Activated naive CD8-positive, alpha-beta T cell treated with anti-CD3 and anti-CD28 coated beads, Interleukin-2, amount 10 ng/mL, durations not matched to agents 7 days and 5 days (primary cell): ENCODE measurements around the gene EPN2. TPM values are rescaled to one million over a fixed set of nuclear protein-coding genes. Genes with fewer than 3 reads are reported as not detected.
"Not testable (repeated sequence)": the region's sequence is repeated elsewhere in the genome, so short reads cannot be mapped to it uniquely, and the experiment has no call there.

Experiments used
- ATAC-seq: fragments of 150-1000 bp; cut with Tn5 transposase; one replicate; pipeline ENCODE4 v1.10.0; 2021; ENCODE audit warnings: low read depth, moderate library complexity
- POLR2A ChIA-PET: fragments of 350-600 bp; sonication (Branson Sonifier 250); formaldehyde crosslinking; loops from one replicate; lab custom pipeline; 2021; ENCODE audit warnings: antibody characterized with exemption; lab: Charles Lee
- DNase-seq: peaks from one replicate; pipeline ENCODE4 v3.0.0; 2021
- H3K27ac Mint-ChIP-seq: one replicate; pipeline ENCODE4 v1.8.0; 2022; ENCODE audit warnings: mild to moderate bottlenecking, mixed read lengths
- H3K27me3 Mint-ChIP-seq: one replicate; pipeline ENCODE4 v1.8.0; 2022; ENCODE audit warnings: mild to moderate bottlenecking, moderate library complexity, mixed read lengths
- H3K36me3 Mint-ChIP-seq: one replicate; pipeline ENCODE4 v1.8.0; 2021; ENCODE audit warnings: mild to moderate bottlenecking, mixed read lengths
- H3K4me1 Mint-ChIP-seq: one replicate; pipeline ENCODE4 v1.8.0; 2021; ENCODE audit warnings: mixed read lengths
- H3K4me3 Mint-ChIP-seq: one replicate; pipeline ENCODE4 v1.8.0; 2022; ENCODE audit warnings: mild to moderate bottlenecking, moderate library complexity, mixed read lengths
- H3K9me3 Mint-ChIP-seq: one replicate; pipeline ENCODE4 v1.8.0; 2021; ENCODE audit warnings: mixed read lengths
- total RNA-seq, 2 experiments: library from RNA; stranded (reverse); gene quantifications; one replicate each; pipeline ENCODE4 v1.2.3, GENCODE V29; 2021

The EPN2 gene
- total RNA-seq, 2 experiments from 2014 or later: 7.1 to 7.5 TPM

- no peak for DNase-seq
- Mint-ChIP-seq H3K36me3 (no peaks in the 10 kb centered on the region), H3K27ac (no peak overlapping the region), H3K9me3 (no peaks in the 10 kb centered on the region), H3K4me1 (no peaks in the 10 kb centered on the region), H3K27me3 (peaks cover 22% of the 10 kb centered on the region), H3K4me3 (no peak overlapping the region)
- POLR2A ChIA-PET: no interaction called here
- no peak for ATAC-seq
Observed at GRCh38 chr17:19265755-19266154, 28.6 kb downstream of the EPN2 start.

GRCh38 chr17:19268611-19269010 lies 31.4 kb downstream of the EPN2 start:
- no peaks in the 10 kb centered on the region for H3K9me3 Mint-ChIP-seq

GRCh38 chr17:19269106-19269505 lies 31.9 kb downstream of the EPN2 start:
- H3K27me3 Mint-ChIP-seq: peaks cover 21% of the 10 kb centered on the region
- no peaks in the 10 kb centered on the region for H3K9me3 Mint-ChIP-seq
- H3K4me3 Mint-ChIP-seq: no peak overlapping the region
- H3K36me3 Mint-ChIP-seq: no peaks in the 10 kb centered on the region
- no peak overlapping the region for H3K27ac Mint-ChIP-seq
- DNase-seq: no peak
- no peaks in the 10 kb centered on the region for H3K4me1 Mint-ChIP-seq
- ATAC-seq: no peak
- POLR2A ChIA-PET: no interaction called here

More at GRCh38 chr17:19268611-19269010, 31.4 kb downstream of the EPN2 start:
- ATAC-seq (no peak), DNase-seq (no peak)
- Mint-ChIP-seq H3K27me3 (peaks cover 21% of the 10 kb centered on the region), H3K36me3 (no peaks in the 10 kb centered on the region), H3K4me1 (no peaks in the 10 kb centered on the region), H3K27ac (no peak overlapping the region), H3K4me3 (no peak overlapping the region)
- POLR2A ChIA-PET: no interaction called here

- DNase-seq (no peak), ATAC-seq (no peak)
- Mint-ChIP-seq H3K27me3 (peaks cover 21% of the 10 kb centered on the region), H3K4me1 (no peaks in the 10 kb centered on the region), H3K27ac (no peak overlapping the region), H3K36me3 (no peaks in the 10 kb centered on the region), H3K4me3 (no peak overlapping the region), H3K9me3 (no peaks in the 10 kb centered on the region)
- POLR2A ChIA-PET: no interaction called here
Observed at GRCh38 chr17:19269641-19270040, 32.5 kb downstream of the EPN2 start.

- Mint-ChIP-seq H3K27me3 (peaks cover 23% of the 10 kb centered on the region), H3K36me3 (no peaks in the 10 kb centered on the region), H3K4me1 (no peaks in the 10 kb centered on the region), H3K27ac (no peak overlapping the region), H3K9me3 (no peaks in the 10 kb centered on the region), H3K4me3 (no peak overlapping the region)
- DNase-seq: no peak
- no peak for ATAC-seq
- POLR2A ChIA-PET: no interaction called here
Observed at GRCh38 chr17:19270347-19270703, 33.2 kb downstream of the EPN2 start.

GRCh38 chr17:19270704-19271611 lies 33.8 kb downstream of the EPN2 start:
- Mint-ChIP-seq H3K36me3 (no peaks in the 10 kb centered on the region), H3K4me1 (no peaks in the 10 kb centered on the region), H3K27me3 (peaks cover 22% of the 10 kb centered on the region), H3K4me3 (no peak overlapping the region), H3K27ac (no peak overlapping the region), H3K9me3 (no peaks in the 10 kb centered on the region)
- ATAC-seq (no peak), DNase-seq (no peak)
- POLR2A ChIA-PET: no interaction called here

- no peaks in the 10 kb centered on the region for H3K4me1 Mint-ChIP-seq
- ATAC-seq: no peak
- H3K27me3 Mint-ChIP-seq: peaks cover 24% of the 10 kb centered on the region
- no peaks in the 10 kb centered on the region for H3K9me3 Mint-ChIP-seq
- POLR2A ChIA-PET: no interaction called here
- no peak overlapping the region for H3K27ac Mint-ChIP-seq
- H3K4me3 Mint-ChIP-seq: no peak overlapping the region
- no peaks in the 10 kb centered on the region for H3K36me3 Mint-ChIP-seq
- no peak for DNase-seq
Observed at GRCh38 chr17:19271780-19272357, 34.7 kb downstream of the EPN2 start.

- Mint-ChIP-seq H3K27ac (no peak overlapping the region), H3K4me1 (no peaks in the 10 kb centered on the region), H3K4me3 (no peak overlapping the region), H3K9me3 (no peaks in the 10 kb centered on the region), H3K36me3 (no peaks in the 10 kb centered on the region), H3K27me3 (peaks cover 27% of the 10 kb centered on the region)
- ATAC-seq: no peak
- POLR2A ChIA-PET: no interaction called here
- DNase-seq: no peak
Observed at GRCh38 chr17:19273731-19274130, 36.6 kb downstream of the EPN2 start.

- ATAC-seq (no peak), DNase-seq (no peak)
- Mint-ChIP-seq H3K4me3 (no peak overlapping the region), H3K27me3 (peaks cover 17% of the 10 kb centered on the region), H3K36me3 (no peaks in the 10 kb centered on the region), H3K4me1 (no peaks in the 10 kb centered on the region), H3K27ac (no peak overlapping the region), H3K9me3 (no peaks in the 10 kb centered on the region)
- POLR2A ChIA-PET: no interaction called here
Observed at GRCh38 chr17:19274893-19275292, 37.7 kb downstream of the EPN2 start.

- Mint-ChIP-seq H3K4me1 (no peaks in the 10 kb centered on the region), H3K27me3 (peaks cover 17% of the 10 kb centered on the region), H3K9me3 (no peaks in the 10 kb centered on the region), H3K27ac (no peak overlapping the region), H3K36me3 (no peaks in the 10 kb centered on the region), H3K4me3 (no peak overlapping the region)
- POLR2A ChIA-PET: no interaction called here
- no peak for ATAC-seq
- DNase-seq: no peak
Observed at GRCh38 chr17:19275457-19276127, 38.4 kb downstream of the EPN2 start.

- H3K36me3 Mint-ChIP-seq, H3K9me3 Mint-ChIP-seq, H3K27ac Mint-ChIP-seq, H3K4me3 Mint-ChIP-seq, DNase-seq, H3K27me3 Mint-ChIP-seq, H3K4me1 Mint-ChIP-seq, ATAC-seq, POLR2A ChIA-PET: not testable (repeated sequence)
Observed at GRCh38 chr17:19278284-19278683, 41.1 kb downstream of the EPN2 start.

GRCh38 chr17:19278729-19279128 lies 41.6 kb downstream of the EPN2 start:
- POLR2A ChIA-PET: no interaction called here
- Mint-ChIP-seq H3K9me3 (no peaks in the 10 kb centered on the region), H3K27ac (no peak overlapping the region), H3K36me3 (no peaks in the 10 kb centered on the region), H3K4me1 (peaks cover under 1% of the 10 kb centered on the region), H3K4me3 (no peak overlapping the region), H3K27me3 (peaks cover 9% of the 10 kb centered on the region)
- no peak for DNase-seq
- no peak for ATAC-seq

- ATAC-seq (no peak), DNase-seq (no peak)
- Mint-ChIP-seq H3K27me3 (peaks cover 6% of the 10 kb centered on the region), H3K4me1 (peaks cover 11% of the 10 kb centered on the region), H3K9me3 (no peaks in the 10 kb centered on the region), H3K4me3 (no peak overlapping the region), H3K27ac (no peak overlapping the region), H3K36me3 (no peaks in the 10 kb centered on the region)
- POLR2A ChIA-PET: no interaction called here
Observed at GRCh38 chr17:19281161-19281560, 44.0 kb downstream of the EPN2 start.
